K562 (cell line): ENCODE measurements around the gene JAG2. TPM values are rescaled to one million over a fixed set of nuclear protein-coding genes. Genes with fewer than 3 reads are reported as not detected.

ENCODE experiments used
- FOXP1 ChIP-seq: sonication (generic); formaldehyde crosslinking; IDR thresholded peaks from 2 replicates; pipeline ENCODE4 v1.8.0; 2022; ENCODE audit warnings: mild to moderate bottlenecking, missing genetic modification reagents
- GTF2B ChIP-seq: IDR thresholded peaks from 2 replicates; pipeline ENCODE4 v1.6.1; 2011; ENCODE audit not compliant: insufficient read length; ENCODE audit errors: extremely low read depth
- HDAC3 ChIP-seq: fragments of 450-650 bp; IDR thresholded peaks from 2 replicates; pipeline ENCODE4 v1.6.1; 2018; ENCODE audit warnings: borderline replicate concordance, mild to moderate bottlenecking, moderate library complexity; ENCODE audit not compliant: partially characterized antibody
- HNRNPH1 ChIP-seq: fragments of 200-400 bp; formaldehyde crosslinking; optimal IDR thresholded peaks from 2 replicates; pipeline ENCODE3; 2017; ENCODE audit warnings: low read depth, mild to moderate bottlenecking, low read length, moderate library complexity
- MGA ChIP-seq: fragments of 450-650 bp; IDR thresholded peaks from 2 replicates; pipeline ENCODE4 v1.6.1; 2016; ENCODE audit warnings: mild to moderate bottlenecking, moderate library complexity
- SMARCA5 ChIP-seq: fragments of 450-650 bp; IDR thresholded peaks from 2 replicates; pipeline ENCODE4 v1.6.1; 2016
- TARDBP ChIP-seq: fragments of 450-650 bp; IDR thresholded peaks from 2 replicates; pipeline ENCODE4 v1.6.1; 2016
- TGIF2 ChIP-seq: sonication (generic); formaldehyde crosslinking; IDR thresholded peaks from 2 replicates; pipeline ENCODE4 v1.8.1; 2022; ENCODE audit warnings: mild to moderate bottlenecking, missing genetic modification reagents, moderate library complexity
- ZNF253 ChIP-seq: fragments of 250-450 bp; sonication (Bioruptor Pico); conservative IDR thresholded peaks from 2 replicates; pipeline ENCODE4 v1.6.1; 2021; ENCODE audit warnings: mild to moderate bottlenecking
- ZNF274 ChIP-seq: IDR thresholded peaks from 2 replicates; pipeline ENCODE4 v1.6.1; 2011; ENCODE audit warnings: low read depth, mild to moderate bottlenecking, low read length, moderate library complexity, borderline replicate concordance
- ZSCAN32 ChIP-seq: fragments of 450-650 bp; formaldehyde crosslinking; IDR thresholded peaks from 2 replicates; pipeline ENCODE4 v1.4.0; 2020; ENCODE audit warnings: mild to moderate bottlenecking, moderate library complexity
- polyA plus RNA-seq, 8 experiments: library from polyadenylated mRNA; depleted of rRNA in 4 of 8; stranded (reverse) in 5 of 8; unstranded in 3 of 8; fragments of >200 nt; fragmentation: Nextera tagmentation in 2 of 8; fragmentation: Illumina TruSeq in 1 of 8; extraction: Ambion mirVana in 2 of 8; extraction: Trizol in 1 of 8; gene quantifications; 2 replicates each; pipeline versions ENCODE4 v1.2.1 to v1.2.3, GENCODE V29; 2011 to 2014; ENCODE audit warnings: inconsistent platforms in 1 of 8, missing spikeins in 1 of 8
- total RNA-seq, 7 experiments: library from RNA; depleted of rRNA in 6 of 7; stranded (reverse); fragments of >200 nt in 6 of 7; fragmentation: Illumina TruSeq in 2 of 7; extraction: Trizol in 2 of 7; gene quantifications; 2 replicates each; pipeline versions ENCODE4 v1.2.1 to v1.2.3, GENCODE V29; 2011 to 2021; ENCODE audit warnings: low replicate concordance in 1 of 7

JAG2 gene
- total and polyA plus RNA-seq, 9 of the 15 experiments (the other 6 are each of a cell fraction or from before 2014, with no cell fraction given): 0.25 to 48.4 (median 8.6) TPM

GRCh38 chr14:105123981-105124765 is 44.4 kb downstream of the JAG2 start (continued):
- TF ChIP-seq MGA (no peak), HNRNPH1 (no peak), TARDBP (no peak), ZNF253 (no peak), TGIF2 (CRISPR knock-in tag) (no peak), GTF2B (no peak), SMARCA5 (no peak), ZNF274 (no peak), HDAC3 (no peak), FOXP1 (no peak), ZSCAN32 (CRISPR knock-in tag) (no peak)
